Thoracic aorta (tissue), 2 donors: ENCODE data around the gene NDFIP1. TPM values are rescaled to one million over a fixed set of nuclear protein-coding genes. Genes with fewer than 3 reads are reported as not detected.
"Not testable (repeated sequence)": the region's sequence is repeated elsewhere in the genome, so short reads cannot be mapped to it uniquely, and the experiment has no call there.

Experiments used
- ATAC-seq: fragments of 150-250 bp; one replicate; pipeline ENCODE4 v1.8.0; 2017; ENCODE audit warnings: low read depth; ENCODE audit not compliant: insufficient number of reproducible peaks, low FRiP score
- DNase-seq: peaks from one replicate; pipeline ENCODE4 v3.0.0-alpha.2; 2020; ENCODE audit warnings: low spot score
- H3K27ac ChIP-seq, 2 donors: fragments of 200-600 bp; sonication (generic); 1 replicate in 1 of 2; 2 replicates in 1 of 2; pipeline ENCODE4 v1.5.1; 2016; ENCODE audit warnings: mild to moderate bottlenecking in 2 of 2, moderate library complexity in 2 of 2
- H3K27me3 ChIP-seq: fragments of 200-600 bp; sonication (generic); replicated peaks from 2 replicates; pipeline ENCODE4 v1.6.0; 2016; ENCODE audit warnings: mild to moderate bottlenecking; ENCODE audit not compliant: insufficient read depth
- H3K36me3 ChIP-seq: fragments of 200-600 bp; sonication (generic); one replicate; pipeline ENCODE4 v1.5.1; 2016
- H3K4me1 ChIP-seq, 2 donors: fragments of 200-600 bp; sonication (generic); 1 replicate in 1 of 2; 2 replicates in 1 of 2; pipeline versions ENCODE4 v1.5.1 to v1.6.0; 2016; ENCODE audit warnings: low read depth in 2 of 2, mild to moderate bottlenecking in 1 of 2; ENCODE audit not compliant: control insufficient read depth in 1 of 2
- H3K4me3 ChIP-seq: fragments of 200-600 bp; sonication (generic); 2 replicates; pipeline ENCODE4 v1.5.1; 2016; ENCODE audit warnings: mild to moderate bottlenecking
- H3K9me3 ChIP-seq: fragments of 200-600 bp; sonication (generic); 2 replicates; pipeline ENCODE4 v1.5.1; 2016
- total RNA-seq, 2 donors: library from RNA; depleted of rRNA; stranded (reverse); fragments of >200 nt; gene quantifications; one replicate each; pipeline versions ENCODE4 v1.1.0 to v1.2.3, GENCODE V29; 2016
- TF ChIP-seq, protein P1 (sequence below): fragments of 200-600 bp; sonication (generic); IDR thresholded peaks from one replicate; pipeline ENCODE4 v1.5.1; 2019; ENCODE audit warnings: antibody characterized with exemption

The NDFIP1 gene
- total RNA-seq, 2 donors from 2014 or later: 102 to 134 TPM

DNA sequence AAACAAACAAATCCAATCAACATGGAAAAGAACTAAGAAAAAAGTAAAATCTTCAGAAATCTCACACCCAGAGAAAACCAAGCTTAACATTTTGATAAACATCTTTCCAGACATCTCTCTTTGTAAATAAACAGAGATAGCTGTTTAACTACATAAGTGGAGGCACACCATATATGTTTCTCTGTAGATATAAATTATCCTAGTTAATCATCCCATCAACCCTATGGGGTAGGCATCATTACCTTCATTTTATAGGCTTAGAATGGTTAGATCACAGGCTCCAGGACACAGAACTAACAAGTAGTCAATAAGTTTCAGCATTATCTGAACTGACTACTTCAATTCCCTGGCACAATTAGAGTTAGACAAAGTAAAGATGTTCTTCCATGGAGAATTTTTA, 22.4 kb upstream of the NDFIP1 start:
- Histone ChIP-seq H3K27me3 (no peaks in the 10 kb centered on the region), H3K27ac (no peak overlapping the region), H3K36me3 (no peaks in the 10 kb centered on the region), H3K4me1 (no peaks in the 10 kb centered on the region), H3K9me3 (no peaks in the 10 kb centered on the region), H3K4me3 (no peak overlapping the region)
- no peak for DNase-seq
- ATAC-seq: no peak
- TF ChIP-seq, protein P1, sequence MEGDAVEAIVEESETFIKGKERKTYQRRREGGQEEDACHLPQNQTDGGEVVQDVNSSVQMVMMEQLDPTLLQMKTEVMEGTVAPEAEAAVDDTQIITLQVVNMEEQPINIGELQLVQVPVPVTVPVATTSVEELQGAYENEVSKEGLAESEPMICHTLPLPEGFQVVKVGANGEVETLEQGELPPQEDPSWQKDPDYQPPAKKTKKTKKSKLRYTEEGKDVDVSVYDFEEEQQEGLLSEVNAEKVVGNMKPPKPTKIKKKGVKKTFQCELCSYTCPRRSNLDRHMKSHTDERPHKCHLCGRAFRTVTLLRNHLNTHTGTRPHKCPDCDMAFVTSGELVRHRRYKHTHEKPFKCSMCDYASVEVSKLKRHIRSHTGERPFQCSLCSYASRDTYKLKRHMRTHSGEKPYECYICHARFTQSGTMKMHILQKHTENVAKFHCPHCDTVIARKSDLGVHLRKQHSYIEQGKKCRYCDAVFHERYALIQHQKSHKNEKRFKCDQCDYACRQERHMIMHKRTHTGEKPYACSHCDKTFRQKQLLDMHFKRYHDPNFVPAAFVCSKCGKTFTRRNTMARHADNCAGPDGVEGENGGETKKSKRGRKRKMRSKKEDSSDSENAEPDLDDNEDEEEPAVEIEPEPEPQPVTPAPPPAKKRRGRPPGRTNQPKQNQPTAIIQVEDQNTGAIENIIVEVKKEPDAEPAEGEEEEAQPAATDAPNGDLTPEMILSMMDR: no peak

DNA sequence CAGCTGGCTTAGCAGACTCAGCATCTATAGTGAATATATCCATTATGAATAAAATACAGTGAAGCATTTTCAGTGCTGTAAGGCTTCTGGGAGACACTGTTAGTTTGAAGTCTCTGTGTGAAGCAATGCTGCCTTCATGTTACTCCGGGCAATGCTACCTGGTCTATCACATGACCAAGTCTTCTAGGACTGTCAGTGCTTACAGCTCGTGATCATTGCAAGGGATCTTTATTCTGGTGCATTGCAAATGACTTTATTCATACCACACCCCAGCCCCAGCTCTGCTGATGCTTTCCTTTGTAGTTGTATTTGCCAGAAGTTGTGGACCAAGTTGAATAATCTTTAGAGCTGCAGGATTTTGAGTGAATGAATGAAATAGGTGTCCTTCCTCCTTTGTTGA, 21.9 kb upstream of the NDFIP1 start:
- Histone ChIP-seq H3K4me3 (no peak overlapping the region), H3K9me3 (no peaks in the 10 kb centered on the region), H3K4me1 (no peaks in the 10 kb centered on the region), H3K27me3 (no peaks in the 10 kb centered on the region), H3K36me3 (no peaks in the 10 kb centered on the region), H3K27ac (no peak overlapping the region)
- ATAC-seq (no peak), DNase-seq (no peak)
- TF ChIP-seq, protein P1: no peak

DNA sequence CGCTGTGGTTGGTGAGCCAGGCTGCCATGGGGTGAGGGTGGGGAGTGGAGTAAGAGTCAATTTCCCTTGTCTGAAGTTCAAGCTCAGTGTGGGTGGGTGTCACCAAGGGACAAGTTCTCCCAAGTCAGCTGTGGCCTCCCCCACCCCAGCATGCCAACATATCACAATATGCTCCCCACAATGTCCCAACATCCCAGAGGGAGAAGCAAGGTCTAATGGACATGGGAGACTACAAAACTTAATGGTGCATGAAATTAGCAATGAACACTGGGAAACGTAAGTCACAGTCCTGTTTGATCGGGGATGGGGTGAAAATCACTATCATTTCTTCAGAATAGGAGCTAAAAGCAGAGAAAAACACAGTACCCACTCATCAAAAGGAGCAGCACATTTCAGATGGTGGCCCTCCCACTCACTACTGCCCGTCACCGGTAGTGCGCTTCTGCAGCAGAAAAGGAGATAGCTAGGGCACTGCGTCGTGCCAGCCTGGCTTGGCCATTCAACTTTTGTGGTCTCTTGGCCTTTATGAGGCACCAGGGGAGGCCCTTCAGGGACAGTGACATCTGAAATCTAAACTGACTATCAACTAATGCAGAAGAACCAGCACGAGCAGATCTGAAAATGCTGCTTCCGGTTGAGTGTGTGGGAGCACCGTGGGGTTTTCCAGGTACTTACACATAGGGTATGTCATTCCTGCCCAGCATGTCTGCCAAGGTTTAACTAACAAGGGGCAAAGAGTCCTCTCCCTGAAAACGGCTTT, 20.5 kb upstream of the NDFIP1 start:
- H3K4me1 ChIP-seq: no peaks in the 10 kb centered on the region
- ATAC-seq (no peak), DNase-seq (no peak)
- no peaks in the 10 kb centered on the region for H3K27me3 ChIP-seq
- H3K9me3 ChIP-seq: no peaks in the 10 kb centered on the region
- TF ChIP-seq, protein P1: no peak
- no peaks in the 10 kb centered on the region for H3K36me3 ChIP-seq
- H3K4me3 ChIP-seq: no peak overlapping the region
- H3K27ac ChIP-seq: no peak overlapping the region

DNA sequence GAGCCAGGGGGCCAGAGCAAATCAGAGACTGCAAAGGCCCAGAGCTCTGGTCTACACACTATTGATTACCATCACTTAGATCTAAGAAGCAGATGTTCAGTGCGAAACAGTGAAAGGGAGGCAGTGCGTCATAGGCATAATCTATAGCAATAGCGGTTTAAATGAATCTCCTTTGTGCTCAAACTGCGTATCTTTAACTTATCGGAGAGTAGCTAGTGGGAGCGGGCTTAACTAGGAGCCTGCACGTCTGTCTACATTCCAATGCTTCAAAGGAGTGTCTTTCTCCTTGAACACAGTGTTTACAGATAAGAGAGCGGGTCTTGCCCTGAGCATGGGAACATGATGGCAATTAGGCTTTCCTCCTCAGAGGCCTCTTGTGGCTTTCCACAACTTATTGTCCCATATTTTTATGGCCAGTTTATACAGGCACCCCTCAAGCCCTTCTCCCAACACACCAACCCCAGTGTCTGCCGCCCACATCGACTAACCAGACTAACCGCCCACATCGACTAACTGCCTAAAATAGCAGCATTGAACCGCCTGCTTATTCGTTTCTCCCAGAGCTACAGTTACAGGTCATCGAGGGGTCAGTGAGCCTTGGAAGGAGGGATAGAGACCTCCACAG, 19.6 kb upstream of the NDFIP1 start:
- H3K4me3 ChIP-seq, H3K27ac ChIP-seq, H3K27me3 ChIP-seq, H3K36me3 ChIP-seq, H3K9me3 ChIP-seq, DNase-seq, H3K4me1 ChIP-seq, ATAC-seq: not testable (repeated sequence)

DNA sequence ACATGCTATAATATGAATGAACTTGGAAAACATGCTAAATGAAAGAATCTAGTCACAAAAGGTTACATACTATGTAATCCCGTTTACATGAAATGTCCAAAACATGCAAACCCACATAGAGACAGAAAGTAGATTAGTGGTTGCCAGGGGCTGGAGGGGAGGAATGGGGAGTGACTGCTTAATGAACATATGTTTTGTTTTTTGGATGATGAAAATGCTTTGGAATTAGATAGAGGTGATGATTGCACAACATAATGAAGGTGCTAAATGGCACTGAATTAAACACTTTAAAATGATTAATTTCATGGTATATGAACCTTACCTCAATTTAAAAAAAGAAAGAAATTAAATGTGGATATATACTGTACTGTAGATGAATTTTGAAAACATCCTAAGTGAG, 17.6 kb upstream of the NDFIP1 start:
- Histone ChIP-seq H3K27me3 (no peaks in the 10 kb centered on the region), H3K4me3 (no peak overlapping the region), H3K36me3 (no peaks in the 10 kb centered on the region), H3K4me1 (peaks cover 6 to 20% of the 10 kb centered on the region in 2 donors), H3K27ac (no peak overlapping the region), H3K9me3 (no peaks in the 10 kb centered on the region)
- TF ChIP-seq, protein P1: no peak
- ATAC-seq (no peak), DNase-seq (no peak)
